Suprapubic skin (tissue), 4 donors: Measurements from ENCODE around the gene IER2. TPM values are rescaled to one million over a fixed set of nuclear protein-coding genes. Genes with fewer than 3 reads are reported as not detected.

Experiments
- DNase-seq, 2 donors: peaks; one replicate each; pipeline ENCODE4 v3.0.0-alpha.2; 2019; ENCODE audit warnings: low spot score in 2 of 2
- H3K27ac ChIP-seq: fragments of 200-600 bp; sonication (generic); one replicate; pipeline ENCODE4 v1.5.1; 2019
- H3K27me3 ChIP-seq: fragments of 200-600 bp; sonication (generic); one replicate; pipeline ENCODE4 v1.5.1; 2019
- H3K36me3 ChIP-seq: fragments of 200-600 bp; sonication (generic); one replicate; pipeline ENCODE4 v1.5.1; 2019
- H3K4me1 ChIP-seq: fragments of 200-600 bp; sonication (generic); one replicate; pipeline ENCODE4 v1.5.1; 2019
- H3K4me3 ChIP-seq: fragments of 200-600 bp; sonication (generic); one replicate; pipeline ENCODE4 v1.5.1; 2019; ENCODE audit warnings: mild to moderate bottlenecking
- H3K9me3 ChIP-seq: fragments of 200-600 bp; sonication (generic); one replicate; pipeline ENCODE4 v1.5.1; 2019
- CTCF ChIP-seq, 2 donors: fragments of 200-600 bp in 1 of 2; fragments of 450-650 bp in 1 of 2; sonication (generic) in 1 of 2; IDR thresholded peaks; one replicate each; pipeline ENCODE4 v1.5.1; 2016 to 2019; ENCODE audit warnings: antibody characterized with exemption in 2 of 2, mild to moderate bottlenecking in 1 of 2, moderate library complexity in 1 of 2
- EP300 ChIP-seq: sonication (generic); formaldehyde crosslinking; IDR thresholded peaks from one replicate; pipeline ENCODE4 v1.6.1; 2017; ENCODE audit warnings: antibody characterized with exemption
- POLR2A ChIP-seq, 2 donors: fragments of 450-650 bp; IDR thresholded peaks; one replicate each; pipeline ENCODE4 v1.6.1; 2017; ENCODE audit warnings: antibody characterized with exemption in 2 of 2, mild to moderate bottlenecking in 2 of 2, moderate library complexity in 2 of 2
- POLR2AphosphoS5 ChIP-seq, 3 donors: sonication (generic); formaldehyde crosslinking; IDR thresholded peaks; one replicate each; pipeline ENCODE4 v1.6.1; 2017; ENCODE audit warnings: antibody characterized with exemption in 3 of 3
- WGBS: methylation state at CpG from one replicate; pipeline ENCODE4 v1.1.5; 2018; 5-methylcytosine and 5-hydroxymethylcytosine counted together
- total RNA-seq, 4 donors: library from RNA; depleted of rRNA; stranded (reverse); fragments of >200 nt; gene quantifications; one replicate each; pipeline ENCODE4 v1.1.0, GENCODE V29; 2016

The IER2 gene
- total RNA-seq, 4 donors from 2014 or later = 154 to 377 (median 214) TPM

DNA sequence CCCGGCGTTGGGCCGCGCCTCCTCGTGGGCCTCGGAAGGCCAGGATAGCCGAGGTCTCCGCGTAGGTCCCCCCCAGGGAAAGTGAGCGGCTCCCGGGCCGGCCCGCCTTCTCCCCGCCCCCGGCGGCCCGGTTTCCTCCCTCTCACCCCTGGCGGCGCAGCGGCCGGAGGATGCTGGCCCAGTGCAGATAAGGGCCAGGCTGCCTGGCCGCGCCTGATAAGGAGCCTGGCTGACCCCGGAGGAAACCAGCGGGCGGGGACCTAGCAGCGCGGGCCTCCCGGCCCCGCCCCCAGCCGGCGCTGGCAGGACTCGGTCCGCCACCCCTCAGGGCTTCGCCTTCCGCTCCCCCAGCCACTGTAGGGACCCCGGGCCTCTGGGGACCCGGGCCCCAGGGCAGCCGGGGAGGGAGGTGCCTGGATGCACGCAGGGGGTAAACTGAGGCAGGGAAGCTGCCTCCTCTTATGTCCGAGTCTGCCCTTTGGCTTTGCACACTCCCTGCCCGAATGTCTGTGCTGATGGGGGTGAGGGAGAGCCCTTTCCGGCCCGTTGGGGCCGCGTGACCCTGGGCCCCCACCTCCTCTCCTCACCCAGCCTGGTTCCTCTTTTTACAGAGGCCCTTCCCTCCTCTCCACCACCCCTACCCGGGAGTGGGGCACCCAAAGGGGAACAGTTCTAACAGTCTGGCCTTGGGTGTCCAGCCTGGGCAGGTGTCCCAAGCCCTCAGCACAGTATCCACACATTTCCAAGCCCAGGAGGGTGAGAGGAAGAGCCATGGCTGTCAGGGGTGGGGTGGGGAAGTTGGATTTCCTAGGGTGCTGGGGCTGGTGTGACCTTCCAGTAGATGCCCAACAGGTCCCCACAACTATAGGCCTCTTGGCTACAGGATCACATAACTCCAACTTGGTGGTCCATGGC, 47.3 kb upstream of the IER2 start, which contains the start of gene LYL1:
Gene LYL1, minus strand, starts transcription at position 193 of the 915 bp plus-strand sequence. CDS start 1,687 bp downstream, outside the sequence.
- H3K9me3 ChIP-seq = no peaks in the 10 kb centered on the region
- peaks cover 7% of the 10 kb centered on the region for H3K36me3 ChIP-seq
- TF ChIP-seq EP300 = no peak
- TF ChIP-seq POLR2AphosphoS5 (IDR thresholded peaks at IDR 0.05) = peak in 2 of 3 donors; percentile 56 to 73
- TF ChIP-seq CTCF (IDR thresholded peaks at IDR 0.05) = no peak
- H3K4me3 ChIP-seq = peak within 1 kb of the TSS; percentile 53
- no peaks in the 10 kb centered on the region for H3K27me3 ChIP-seq
- DNase-seq = no peak
- peaks cover 51% of the 10 kb centered on the region for H3K4me1 ChIP-seq
- 4% methylated on average over 4 of the region's 47 CpGs for WGBS
- H3K27ac ChIP-seq = peak within 1 kb of the TSS; percentile 71

GRCh38 chr19:13103581-13104359, 46.4 kb upstream of the IER2 start:
- H3K36me3 ChIP-seq = peaks cover 7% of the 10 kb centered on the region
- H3K4me3 ChIP-seq = peak overlapping the region; percentile 53
- H3K27ac ChIP-seq = peak overlapping the region; percentile 71
- peaks cover 43% of the 10 kb centered on the region for H3K4me1 ChIP-seq
- H3K9me3 ChIP-seq = no peaks in the 10 kb centered on the region
- TF ChIP-seq CTCF (IDR thresholded peaks at IDR 0.05) (no peak), EP300 (no peak), POLR2A (IDR thresholded peaks at IDR 0.05) (no peak), POLR2AphosphoS5 (IDR thresholded peaks at IDR 0.05) (no peak)
- WGBS = 77% methylated on average over 12 of the region's 13 CpGs
- H3K27me3 ChIP-seq = no peaks in the 10 kb centered on the region
- DNase-seq = no peak

GRCh38 chr19:13104360-13104847, 45.8 kb upstream of the IER2 start:
- no peak for TF ChIP-seq EP300
- peak in 2 of 3 donors; percentile 46 to 75 for TF ChIP-seq POLR2AphosphoS5 (IDR thresholded peaks at IDR 0.05)
- TF ChIP-seq POLR2A (IDR thresholded peaks at IDR 0.05) = no peak
- TF ChIP-seq CTCF (IDR thresholded peaks at IDR 0.05) = peak; percentile 31 to 79
- peaks cover 37% of the 10 kb centered on the region for H3K4me1 ChIP-seq
- peak overlapping the region; percentile 28 for H3K4me3 ChIP-seq
- peaks cover 12% of the 10 kb centered on the region for H3K36me3 ChIP-seq
- peak overlapping the region; percentile 40 for H3K27ac ChIP-seq
- DNase-seq = no peak
- WGBS = 57% methylated on average over 9 of the region's 33 CpGs
- no peaks in the 10 kb centered on the region for H3K9me3 ChIP-seq
- H3K27me3 ChIP-seq = no peaks in the 10 kb centered on the region

GRCh38 chr19:13104848-13105711, 45.1 kb upstream of the IER2 start:
- H3K4me3 ChIP-seq = peak overlapping the region; percentile 28
- H3K27ac ChIP-seq = peak overlapping the region; percentile 40
- H3K4me1 ChIP-seq = peaks cover 31% of the 10 kb centered on the region
- H3K36me3 ChIP-seq = peaks cover 19% of the 10 kb centered on the region
- H3K9me3 ChIP-seq = no peaks in the 10 kb centered on the region
- no peaks in the 10 kb centered on the region for H3K27me3 ChIP-seq
- no peak for DNase-seq
- WGBS = 62% methylated on average over 23 of the region's 29 CpGs
- TF ChIP-seq POLR2AphosphoS5 (IDR thresholded peaks at IDR 0.05) (no peak), POLR2A (IDR thresholded peaks at IDR 0.05) (no peak), EP300 (no peak), CTCF (IDR thresholded peaks at IDR 0.05) (no peak)
